ENCODE measurements around the gene RAD18. TPM values are rescaled to one million over a fixed set of nuclear protein-coding genes. Genes with fewer than 3 reads are reported as not detected.

RAD18 gene
- polyA plus RNA-seq, 1 donor, result 4.7 TPM

- DNase-seq (ENCODE audit: low read depth), result no peak
These were observed 22.1 kb upstream of the RAD18 start for GRCh38 chr3:8985411-8985831.

GRCh38 chr3:8984526-8984925, 21.3 kb upstream of the RAD18 start:
- DNase-seq (ENCODE audit: low read depth), result no peak

GRCh38 chr3:8984081-8984480, 20.8 kb upstream of the RAD18 start:
- no peak for DNase-seq (ENCODE audit: low read depth)

GRCh38 chr3:8983591-8983990, 20.3 kb upstream of the RAD18 start:
- DNase-seq (ENCODE audit: low read depth), result no peak

- DNase-seq (ENCODE audit: low read depth), result no peak
These were observed 19.8 kb upstream of the RAD18 start for GRCh38 chr3:8983026-8983425.

- no peak for DNase-seq (ENCODE audit: low read depth)
These were observed 19.2 kb upstream of the RAD18 start for GRCh38 chr3:8982509-8982908.

- DNase-seq (ENCODE audit: low read depth), result no peak
These were observed 18.4 kb upstream of the RAD18 start for GRCh38 chr3:8981700-8982099.

- DNase-seq (ENCODE audit: low read depth), result no peak
These were observed 18.0 kb upstream of the RAD18 start for GRCh38 chr3:8981296-8981695.

GRCh38 chr3:8980756-8981257, 17.5 kb upstream of the RAD18 start:
- DNase-seq (ENCODE audit: low read depth), result no peak

- DNase-seq (ENCODE audit: low read depth), result no peak
These were observed 16.0 kb upstream of the RAD18 start for GRCh38 chr3:8979262-8979661.

GRCh38 chr3:8978551-8978950, 15.3 kb upstream of the RAD18 start:
- DNase-seq (ENCODE audit: low read depth), result no peak

- DNase-seq (ENCODE audit: low read depth), result no peak
These were observed 13.4 kb upstream of the RAD18 start for GRCh38 chr3:8976540-8977182.

- no peak for DNase-seq (ENCODE audit: low read depth)
These were observed 12.1 kb upstream of the RAD18 start for GRCh38 chr3:8975081-8976020.

GRCh38 chr3:8974458-8974857, 11.2 kb upstream of the RAD18 start:
- no peak for DNase-seq (ENCODE audit: low read depth)

GRCh38 chr3:8972639-8973038, 9.4 kb upstream of the RAD18 start:
- no peak for DNase-seq (ENCODE audit: low read depth)

- peak; percentile 41 for DNase-seq (ENCODE audit: low read depth)
These were observed 7.8 kb upstream of the RAD18 start for GRCh38 chr3:8970971-8971589.

GRCh38 chr3:8969241-8969640, 6.0 kb upstream of the RAD18 start:
- DNase-seq (ENCODE audit: low read depth), result no peak

- DNase-seq (ENCODE audit: low read depth), result no peak
These were observed 5.2 kb upstream of the RAD18 start for GRCh38 chr3:8968375-8968882.

- no peak for DNase-seq (ENCODE audit: low read depth)
These were observed 4.3 kb upstream of the RAD18 start for GRCh38 chr3:8967553-8967952.

- no peak for DNase-seq (ENCODE audit: low read depth)
These were observed 3.6 kb upstream of the RAD18 start for GRCh38 chr3:8966820-8967348.

GRCh38 chr3:8966150-8966819, 3.0 kb upstream of the RAD18 start:
- no peak for DNase-seq (ENCODE audit: low read depth)

Measured in forelimb muscle (tissue), 1 donor.